Stimulated activated CD4-positive, alpha-beta T cell treated with anti-CD3 and anti-CD28 coated beads, Interleukin-4, amount 100 ng/mL, for 4 hours (primary cell): ENCODE data around the gene PALLD.

Source experiments
- DNase-seq, 2 experiments: peaks; one replicate each; pipeline ENCODE4 v3.0.0-alpha.2; 2020

The PALLD gene

DNA sequence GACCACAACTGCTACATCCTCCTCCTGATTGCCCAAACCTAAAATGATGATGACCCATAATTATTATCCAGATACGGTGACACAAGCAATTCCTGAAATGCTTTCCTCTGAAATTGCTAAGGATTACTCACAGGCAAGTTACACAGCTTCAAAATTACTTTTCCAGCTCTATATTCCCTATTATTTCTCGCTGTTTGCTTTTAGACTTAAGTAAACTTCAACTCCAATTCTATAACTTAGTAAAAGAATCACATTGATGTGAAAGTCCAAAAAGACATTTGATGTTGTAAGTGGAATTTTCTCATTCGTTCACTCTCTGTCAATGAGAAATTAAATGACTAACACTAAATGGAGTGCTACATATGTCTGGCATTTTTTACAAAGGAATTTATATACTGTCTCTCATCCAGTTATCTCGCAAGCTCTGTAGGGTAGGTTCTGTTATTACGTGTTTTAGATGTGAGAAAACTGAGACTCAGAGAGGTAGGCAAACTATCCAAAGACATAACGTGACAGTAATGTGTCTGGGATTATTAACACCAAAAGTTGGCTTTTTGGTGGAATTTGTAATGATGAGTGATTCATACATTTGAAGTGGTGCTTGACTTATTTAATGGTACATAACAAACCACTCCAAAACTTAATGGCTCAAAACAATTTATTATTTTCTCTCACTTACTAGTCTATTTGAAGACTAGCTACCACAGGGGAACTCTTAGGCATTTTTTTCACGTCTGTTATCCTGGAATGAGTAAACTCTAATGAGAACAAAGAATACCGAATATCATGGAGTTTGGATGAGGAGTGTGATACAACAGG, 31.5 kb downstream of the PALLD start:
- no peak for DNase-seq

DNA sequence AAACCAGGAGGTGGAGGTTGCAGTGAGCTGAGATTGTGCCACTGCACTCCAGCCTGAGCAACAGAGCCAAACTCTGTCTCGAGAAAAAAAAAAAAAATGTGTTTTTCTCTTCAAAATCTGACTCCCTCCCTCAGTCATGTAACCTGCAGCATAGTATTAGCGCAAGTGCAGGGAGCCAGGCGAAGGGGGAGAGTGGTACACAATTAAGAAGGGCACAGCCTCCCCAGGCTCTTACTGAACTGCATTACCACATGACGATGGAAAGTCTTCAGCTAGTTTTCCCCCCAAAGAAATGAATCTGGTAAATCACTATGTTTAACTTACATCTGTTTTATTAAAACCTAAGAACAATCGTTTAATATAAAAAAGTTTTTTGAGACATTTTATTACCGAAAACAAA, 32.4 kb downstream of the PALLD start:
- DNase-seq, result no peak

DNA sequence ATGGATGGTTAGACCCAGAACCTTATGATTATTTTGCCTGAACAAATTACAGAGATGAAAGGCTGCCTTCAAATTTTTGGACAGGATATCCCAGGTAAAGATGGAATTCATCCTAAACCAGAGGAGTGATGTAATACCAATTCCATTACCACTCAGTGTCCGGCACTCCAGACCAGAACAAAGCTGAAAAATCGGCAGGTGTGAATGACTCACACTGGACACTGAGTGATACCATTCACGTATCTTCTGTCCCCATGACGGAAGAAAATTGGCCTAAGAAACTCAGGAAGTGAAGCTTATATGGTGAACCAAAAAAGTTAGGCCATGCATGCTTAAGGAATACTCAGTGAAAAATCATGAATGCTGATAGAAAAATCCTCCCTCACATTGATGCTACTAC, 34.5 kb downstream of the PALLD start:
- DNase-seq, result no peak

DNA sequence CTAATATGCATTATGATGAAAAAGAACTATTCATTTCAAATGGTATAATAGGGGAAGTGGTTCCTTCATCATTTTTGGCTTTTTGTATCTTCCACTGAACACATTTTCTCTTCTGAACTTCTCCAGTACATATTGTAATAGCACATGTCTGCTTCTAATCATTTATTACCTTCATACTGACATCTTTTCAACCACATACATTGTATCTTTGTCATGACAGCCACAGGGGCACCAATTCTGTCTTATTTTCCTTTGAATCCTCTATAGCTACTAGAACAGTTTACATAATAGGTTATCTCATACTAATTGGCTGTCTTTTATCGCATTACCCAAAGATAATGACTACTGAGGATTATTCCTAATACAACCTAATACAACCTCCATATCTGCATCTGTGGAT, 37.7 kb downstream of the PALLD start:
- no peak for DNase-seq

DNA sequence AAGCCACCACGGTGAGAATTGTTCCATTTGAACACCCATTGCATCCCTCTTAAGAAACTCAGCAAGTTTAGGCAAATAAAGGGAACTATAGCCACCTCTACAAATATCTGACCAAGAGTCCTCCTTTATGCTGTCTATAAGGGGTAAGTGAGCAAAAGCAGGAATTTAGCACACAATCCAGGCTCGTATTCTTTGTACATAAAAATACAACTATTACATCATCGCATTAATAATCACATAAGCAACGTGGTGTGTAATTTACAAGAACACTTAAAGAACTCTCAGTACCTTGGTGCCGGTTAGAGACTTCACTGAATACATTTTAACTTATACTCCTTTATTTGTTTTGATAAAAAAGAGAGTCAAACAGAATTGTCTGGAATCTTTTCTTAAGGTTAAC, 38.8 kb downstream of the PALLD start:
- no peak for DNase-seq

DNA sequence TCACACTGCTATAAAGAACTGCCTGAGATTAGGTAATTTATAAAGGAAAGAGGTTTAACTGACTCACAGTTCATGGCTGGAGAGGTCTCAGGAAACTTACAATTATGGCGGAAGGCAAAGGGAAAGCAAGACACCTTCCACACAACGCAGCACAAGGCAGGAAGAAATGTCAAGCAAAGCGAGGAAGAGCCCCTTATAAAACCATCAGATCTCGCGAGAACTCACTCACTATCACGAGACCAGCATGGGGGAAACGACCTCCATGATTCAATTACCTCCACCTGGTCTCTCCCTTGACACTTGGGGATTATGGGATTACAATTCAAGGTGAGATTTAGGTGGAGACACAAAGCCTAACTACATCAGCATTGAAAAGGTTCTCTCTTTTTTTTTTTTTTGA, 39.6 kb downstream of the PALLD start:
- DNase-seq, result no peak

DNA sequence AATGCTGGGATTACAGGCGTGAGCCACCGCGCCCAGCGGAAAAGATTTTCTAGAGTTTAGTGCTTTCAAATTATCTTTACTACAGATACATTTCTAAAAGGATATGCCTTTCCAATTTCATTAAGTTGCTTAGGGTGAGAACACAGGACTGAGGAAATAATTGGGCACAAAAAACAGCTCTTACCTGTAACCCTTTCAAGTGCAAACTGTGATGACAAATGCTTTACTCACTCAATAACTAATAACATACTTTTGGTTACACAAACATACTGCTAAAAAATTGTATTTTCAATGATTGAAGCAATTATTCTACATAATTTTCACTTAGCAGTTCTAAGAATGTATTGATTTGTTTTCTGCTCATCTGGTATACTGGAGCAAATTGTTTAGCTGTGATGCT, 40.2 kb downstream of the PALLD start:
- no peak for DNase-seq

DNA sequence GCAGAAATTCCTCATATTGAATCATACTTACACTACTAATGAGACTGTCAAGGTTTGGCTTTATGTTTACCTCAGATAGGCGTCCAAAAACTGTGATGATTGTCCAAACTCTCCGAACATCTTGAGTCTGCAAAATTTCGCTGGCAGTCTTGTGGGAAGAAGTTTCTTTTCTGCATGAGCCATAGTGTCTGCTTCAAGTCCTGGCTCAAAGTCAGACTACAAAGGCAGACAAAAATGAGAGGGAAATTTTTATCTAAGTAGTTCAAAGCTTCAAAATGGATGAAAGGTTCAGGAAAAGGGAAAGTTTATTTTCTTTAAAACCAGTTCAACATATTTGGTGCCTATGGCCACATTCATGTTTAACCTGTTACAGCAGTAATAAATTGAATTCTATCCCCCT, 40.7 kb downstream of the PALLD start:
- DNase-seq, result no peak

DNA sequence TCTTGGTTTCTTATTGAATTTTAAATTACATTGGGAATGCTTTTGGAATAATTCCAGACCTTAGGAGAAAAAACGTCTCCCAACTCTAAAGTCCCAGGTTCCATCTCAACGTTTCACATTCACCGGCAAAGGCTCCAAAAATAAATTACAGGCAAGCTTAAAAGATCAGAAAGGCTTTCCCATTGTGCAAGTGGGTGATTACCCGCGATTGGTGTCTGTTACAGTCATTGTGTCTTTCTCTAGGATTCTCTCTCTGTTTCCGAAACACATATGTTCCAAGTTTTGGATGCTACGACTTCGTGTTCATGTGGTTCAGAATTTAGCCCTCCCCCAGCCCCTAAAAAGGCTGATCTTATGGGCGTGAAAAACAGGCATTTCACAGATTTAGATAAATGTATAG, 41.8 kb downstream of the PALLD start:
- DNase-seq, result no peak

DNA sequence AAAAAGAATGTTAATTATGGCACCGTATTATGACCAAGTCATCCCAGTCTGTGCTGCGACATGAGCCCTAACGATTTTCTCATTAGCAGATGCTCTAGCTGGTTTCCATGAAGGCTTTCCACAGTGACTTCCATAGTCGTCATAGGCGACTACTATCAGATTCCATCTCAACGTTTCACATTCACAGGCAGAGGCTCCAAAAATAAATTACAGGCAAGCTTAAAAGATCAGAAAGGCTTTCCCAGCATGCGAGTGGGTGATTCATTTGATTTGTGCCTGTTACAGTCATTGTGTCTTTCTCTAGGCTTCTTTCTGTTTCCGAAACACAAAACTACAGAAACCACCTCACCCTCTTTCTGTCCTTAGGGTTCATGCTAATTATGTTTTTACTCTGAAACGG, 43.2 kb downstream of the PALLD start:
- no peak for DNase-seq

DNA sequence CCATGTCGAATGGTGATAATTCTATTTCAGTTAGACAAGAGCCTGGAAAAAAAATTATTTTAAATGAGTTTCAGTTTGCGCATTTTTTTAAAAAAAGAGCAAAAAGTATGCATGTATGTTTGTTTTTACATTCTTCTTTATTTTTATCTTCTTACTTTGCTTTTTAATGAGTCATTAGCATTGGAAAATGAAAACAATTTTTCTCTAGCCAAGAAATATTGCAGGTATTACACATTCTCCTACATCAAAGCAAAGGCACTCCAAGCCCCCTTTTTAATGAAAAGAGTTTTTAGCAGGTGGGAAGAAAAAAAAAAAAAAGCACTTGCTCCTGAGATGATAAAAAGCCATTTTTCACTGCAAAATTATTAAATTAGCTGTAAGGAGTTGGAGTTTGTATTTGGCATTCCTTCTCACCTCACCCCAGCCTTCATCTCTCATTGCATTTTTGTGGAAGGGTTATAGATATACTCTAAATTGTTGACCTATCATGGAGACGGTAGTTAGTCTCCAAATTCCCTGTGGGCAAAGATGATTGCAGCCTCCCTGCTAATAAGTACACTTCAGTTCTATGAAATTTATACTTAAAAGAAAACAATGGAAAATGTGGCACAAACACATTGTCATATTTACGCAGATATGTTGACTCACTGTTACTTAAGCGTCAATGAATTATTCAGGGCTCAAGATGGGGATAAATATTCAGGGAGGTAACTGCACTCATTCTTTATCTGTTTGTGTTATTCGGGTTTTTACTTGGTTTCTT, 43.8 kb downstream of the PALLD start:
- DNase-seq, result no peak

DNA sequence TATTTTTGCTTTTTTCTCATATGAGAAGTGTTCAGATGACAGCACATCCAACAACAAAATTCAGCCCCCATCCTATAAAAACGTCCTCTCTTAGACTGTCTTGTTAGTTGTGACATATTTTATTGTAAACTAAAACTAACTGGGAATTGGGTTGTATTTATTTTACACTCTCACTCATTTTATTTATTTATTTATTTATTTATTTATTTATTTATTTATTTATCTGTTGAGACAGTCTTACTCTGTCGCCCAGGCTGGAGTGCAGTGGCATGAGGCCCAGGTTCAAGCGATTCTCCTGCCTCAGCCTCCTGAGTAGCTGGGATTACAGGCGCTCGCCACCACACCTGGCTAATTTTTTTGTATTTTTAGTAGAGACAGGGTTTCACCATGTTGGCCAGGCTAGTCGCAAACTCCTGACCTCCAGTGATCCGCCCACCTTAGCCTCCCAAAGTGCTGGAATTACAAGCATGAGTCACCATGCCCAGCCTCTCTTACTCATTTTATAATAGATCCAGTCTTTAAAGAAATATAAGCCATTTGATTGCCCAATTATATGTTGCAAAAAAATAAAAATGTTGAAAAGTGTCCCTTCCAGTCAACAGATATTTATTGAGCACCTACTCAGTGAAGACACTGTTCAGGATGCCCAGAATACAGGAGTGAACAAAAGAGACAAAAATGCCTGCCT, 44.6 kb downstream of the PALLD start:
- no peak for DNase-seq

DNA sequence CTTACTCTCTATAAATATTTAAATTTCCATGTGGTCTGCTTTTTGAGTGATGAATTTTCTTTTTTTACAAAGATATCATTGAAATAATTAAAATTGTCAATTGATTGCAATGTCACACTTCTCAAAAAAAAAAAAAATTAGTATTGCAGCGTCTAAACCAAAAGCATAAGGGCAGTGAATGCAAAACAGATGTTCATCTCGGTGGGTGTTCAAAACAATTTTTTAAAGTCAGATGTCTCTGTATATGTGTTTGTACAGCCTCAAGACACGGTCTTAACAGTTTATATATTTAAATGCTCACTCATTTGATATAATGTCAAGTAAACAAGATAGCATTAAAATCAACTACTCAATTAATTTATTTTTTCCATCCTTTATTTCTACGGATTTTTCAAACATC, 52.3 kb downstream of the PALLD start:
- DNase-seq, result no peak

DNA sequence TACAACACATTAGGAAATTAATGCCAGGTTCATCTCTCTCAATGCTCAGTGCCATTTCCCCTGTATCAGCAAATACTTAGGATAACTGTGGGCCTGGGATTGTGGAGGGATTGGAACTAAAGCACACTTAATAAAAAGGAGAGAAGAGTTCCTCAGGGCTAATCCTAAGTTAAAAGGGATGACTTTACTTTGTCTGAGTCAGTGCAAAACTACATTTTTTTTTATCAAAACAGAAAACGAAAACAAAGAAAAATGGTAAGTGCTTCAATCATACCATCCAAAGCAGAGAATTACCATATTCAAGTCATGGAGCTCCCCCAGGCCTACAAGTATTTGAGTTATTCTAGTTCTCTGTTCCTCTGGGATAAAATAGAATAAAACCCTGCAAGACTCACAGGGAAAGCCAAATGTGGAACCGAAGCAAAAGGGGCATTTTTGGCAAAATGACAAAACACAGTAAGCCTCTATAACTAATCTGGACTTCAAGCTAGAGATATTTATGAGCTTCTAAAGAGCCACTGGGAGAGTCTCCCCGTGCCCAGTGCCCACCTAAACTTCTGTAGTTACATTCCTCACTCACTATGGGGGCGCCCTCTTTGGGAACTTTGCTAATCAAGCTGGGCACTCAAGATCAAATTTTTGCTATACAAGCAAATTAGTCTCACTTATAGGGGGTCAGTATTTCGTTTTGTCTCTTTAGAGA, 53.4 kb downstream of the PALLD start:
- no peak for DNase-seq

DNA sequence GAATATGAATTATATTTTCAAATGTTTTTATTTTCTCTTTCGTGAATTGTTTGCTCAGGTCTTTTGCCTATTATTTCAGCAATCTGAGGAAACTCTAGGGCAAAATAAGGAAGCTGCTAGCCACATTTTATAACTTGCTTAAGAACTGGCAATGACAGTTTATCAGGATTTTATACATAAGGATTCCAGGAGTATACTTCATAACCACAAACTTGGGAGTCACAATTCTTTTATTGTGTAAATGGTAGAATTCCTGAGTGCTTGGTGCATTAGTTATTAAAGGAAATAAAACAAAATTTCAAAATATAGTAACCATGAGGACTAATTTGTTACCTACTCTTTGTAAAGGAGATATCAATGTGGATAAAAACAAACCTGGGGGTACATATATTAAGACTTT, 54.4 kb downstream of the PALLD start:
- DNase-seq, result no peak

DNA sequence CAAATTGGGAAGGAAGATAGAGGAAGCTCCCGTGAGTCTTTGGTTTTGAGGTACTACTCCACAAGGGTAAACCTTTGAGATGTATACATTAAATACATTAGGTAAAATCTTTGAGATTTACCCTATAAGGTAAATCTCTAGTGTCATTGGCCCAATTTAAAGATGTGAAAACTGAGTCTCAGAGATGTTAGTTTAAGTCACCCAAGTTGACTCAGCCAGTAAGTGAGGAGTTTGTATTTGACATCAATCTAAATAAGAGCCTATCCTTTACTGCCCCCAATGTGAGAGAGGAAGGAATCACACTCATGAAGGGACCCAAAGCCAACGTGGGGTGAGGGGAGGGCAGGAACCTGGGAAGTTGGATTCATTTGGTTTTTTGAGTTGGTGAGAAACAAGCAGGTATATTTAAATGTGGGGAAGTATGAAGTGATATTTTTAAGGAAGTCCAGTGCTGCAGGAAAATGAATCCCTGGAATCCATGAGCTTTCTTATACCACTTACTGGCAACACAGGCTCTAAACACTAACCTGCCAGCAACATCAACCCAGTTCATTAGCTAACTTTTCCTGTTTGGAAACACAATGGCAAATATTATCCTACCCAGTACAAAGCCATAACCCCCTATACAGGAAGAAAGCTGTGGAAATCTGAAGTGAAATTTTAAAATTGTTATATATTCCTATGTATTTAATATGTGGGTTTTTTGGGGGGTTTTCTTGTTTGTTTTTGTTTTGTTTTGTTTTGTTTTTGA, 55.3 kb downstream of the PALLD start:
- DNase-seq, result no peak

DNA sequence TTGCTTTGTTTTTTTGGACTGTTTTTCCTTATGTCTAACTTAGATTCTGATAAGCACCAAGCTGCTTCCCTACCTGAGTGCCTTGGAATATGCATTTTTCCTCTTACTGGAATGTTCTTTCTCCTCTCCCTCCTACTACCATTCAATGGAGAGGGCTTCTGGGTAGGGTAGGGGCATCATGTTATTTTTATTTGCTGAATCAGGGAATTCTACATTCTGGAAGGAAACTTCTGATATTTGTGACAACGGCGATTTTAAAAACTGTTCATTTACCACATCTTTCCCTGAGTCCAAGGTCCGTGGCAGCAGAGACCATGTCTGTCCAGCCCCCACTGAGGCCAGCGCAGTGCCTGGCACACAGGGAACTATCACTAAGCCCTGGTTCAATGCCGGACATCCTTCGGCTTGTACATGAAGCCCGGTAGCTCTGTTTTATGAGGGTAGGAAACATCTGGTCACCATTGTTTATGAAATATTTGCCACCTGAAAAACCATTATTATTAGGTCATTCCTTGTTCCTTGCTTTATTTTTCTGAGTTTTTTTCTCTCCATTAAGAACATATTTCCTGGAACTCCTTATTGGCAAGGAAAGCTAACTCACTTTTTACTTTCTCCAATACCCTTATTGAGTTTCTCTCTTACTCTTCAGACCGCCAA, 57.0 kb downstream of the PALLD start:
- no peak for DNase-seq

DNA sequence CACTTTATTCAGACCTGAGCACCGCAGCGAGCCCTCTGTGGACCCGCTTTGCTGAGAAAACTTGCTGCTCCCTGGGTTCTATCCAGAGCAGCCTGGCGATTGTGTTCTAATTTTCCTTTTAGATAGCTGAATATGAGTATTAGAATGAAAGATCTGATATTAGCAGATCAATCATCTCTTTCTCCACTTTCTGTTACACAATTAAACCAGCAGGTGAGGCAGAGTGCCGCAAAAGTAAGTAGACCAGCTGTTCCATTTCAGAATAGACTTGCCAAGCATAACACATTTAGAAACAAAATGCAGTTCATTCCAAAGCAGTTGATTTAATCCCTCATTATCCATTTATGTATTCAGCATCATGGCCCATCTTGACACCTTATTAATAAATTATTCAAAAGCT, 58.6 kb downstream of the PALLD start:
- no peak for DNase-seq

DNA sequence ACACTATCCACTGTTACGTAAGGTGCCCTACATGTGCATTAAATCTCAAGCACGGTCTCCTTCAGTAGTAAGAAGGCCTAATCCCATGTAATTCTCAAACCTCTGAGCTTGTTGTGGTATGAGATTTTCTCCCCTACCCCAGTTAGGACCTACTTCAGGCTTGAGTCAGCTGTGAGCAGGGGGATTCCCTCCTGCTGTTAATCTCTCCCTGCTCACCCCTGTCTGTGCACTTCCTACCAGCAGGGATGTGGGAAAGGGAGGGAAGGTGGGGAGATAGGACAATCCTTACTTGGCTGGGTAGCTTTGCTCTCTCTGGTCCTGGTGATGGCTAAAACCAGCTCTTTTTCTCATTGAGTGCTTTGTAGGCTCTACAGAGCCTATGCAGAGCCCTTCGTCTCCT, 60.8 kb downstream of the PALLD start:
- DNase-seq, result no peak

DNA sequence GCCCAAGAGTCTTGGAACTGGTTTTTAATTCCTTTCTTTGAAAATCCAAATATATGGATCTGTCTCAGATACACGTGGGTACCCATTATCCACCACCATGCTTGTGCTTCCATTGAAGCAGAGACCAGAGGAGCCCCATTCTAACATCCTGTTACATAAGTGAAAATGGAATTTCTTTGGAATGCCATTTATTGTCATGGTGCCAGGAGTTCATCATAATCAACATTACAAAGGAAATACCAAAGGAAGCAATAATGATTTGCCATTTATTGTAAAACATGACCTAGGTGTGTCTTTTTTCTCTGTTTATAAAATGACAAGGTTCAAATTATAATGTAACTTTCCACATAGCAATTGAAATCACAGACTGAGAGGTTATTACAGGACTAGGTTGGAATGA, 61.7 kb downstream of the PALLD start:
- no peak for DNase-seq

DNA sequence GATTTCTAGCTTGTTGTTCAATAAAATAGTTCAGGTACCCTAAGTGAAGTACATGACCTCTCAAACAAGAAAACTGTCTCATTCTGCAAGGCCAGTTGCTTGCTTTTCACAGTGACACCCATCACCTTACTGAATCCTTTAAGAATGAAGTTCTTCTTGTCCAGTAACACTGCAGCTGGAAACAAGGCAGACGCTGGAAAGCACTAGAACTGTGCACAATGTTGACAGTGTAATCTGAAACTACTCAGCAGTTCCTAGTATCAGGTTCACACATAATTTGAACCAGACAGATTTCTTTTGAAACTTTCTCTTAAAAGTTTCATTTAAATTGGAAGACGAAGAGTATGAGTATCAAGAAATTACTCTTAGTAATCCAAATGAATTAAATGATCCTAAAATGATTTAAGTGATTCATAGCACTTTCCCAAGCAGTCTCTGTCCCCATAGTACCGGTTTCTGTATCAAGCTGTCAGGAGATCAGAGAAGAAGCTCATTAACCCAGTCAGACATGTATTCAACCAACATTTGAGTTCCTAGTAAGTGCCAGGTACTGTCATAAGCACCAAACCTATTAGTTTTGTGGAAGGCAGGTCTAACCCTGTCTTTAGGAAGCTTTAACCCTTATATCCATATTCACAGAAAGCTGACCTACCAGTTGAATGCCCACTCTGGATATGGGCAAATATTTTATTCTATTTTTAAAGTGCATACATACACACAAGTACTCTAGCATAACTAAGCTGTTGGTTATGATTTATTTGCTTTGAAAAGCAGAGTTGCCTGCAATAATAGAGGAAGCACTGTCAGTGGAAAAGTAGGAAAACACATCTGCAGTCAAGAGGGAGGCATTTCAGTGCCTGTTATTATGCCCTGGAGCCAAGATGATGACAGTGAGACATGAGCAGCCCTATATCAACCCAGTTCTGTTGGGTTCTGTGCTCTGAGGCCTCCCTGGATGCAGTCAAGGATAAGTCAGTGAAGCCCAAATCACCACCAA, 63.6 kb downstream of the PALLD start:
- no peak for DNase-seq
